GM18517 (cell line): Measurements from ENCODE around the gene HPCA.

Source experiments
- ATAC-seq: cut with Tn5 transposase; IDR thresholded peaks from one replicate; pipeline ENCODE4 v1.9.1; 2021; ENCODE audit warnings: mild to moderate bottlenecking, moderate library complexity; ENCODE audit not compliant: unreplicated experiment

The HPCA gene

GRCh38 chr1:32870615-32871363 is 15.5 kb upstream of the HPCA start, which contains the start of gene FNDC5:
Gene FNDC5, minus strand, starts transcription at chr1:32870912.
- ATAC-seq = no peak

- ATAC-seq = no peak
Measured at GRCh38 chr1:32871364-32872191, 14.7 kb upstream of the HPCA start.

- ATAC-seq = no peak
Measured at GRCh38 chr1:32872192-32872460, 14.2 kb upstream of the HPCA start.

- ATAC-seq = no peak
Measured at GRCh38 chr1:32873484-32873883, 12.8 kb upstream of the HPCA start.

- ATAC-seq = no peak
Measured at GRCh38 chr1:32874860-32875752, 11.2 kb upstream of the HPCA start.

GRCh38 chr1:32876341-32877210 is 9.7 kb upstream of the HPCA start:
- ATAC-seq = no peak

GRCh38 chr1:32877211-32878110 is 8.8 kb upstream of the HPCA start:
- no peak for ATAC-seq

- no peak for ATAC-seq
Measured at GRCh38 chr1:32878183-32878582, 8.1 kb upstream of the HPCA start.

GRCh38 chr1:32878637-32879041 is 7.7 kb upstream of the HPCA start:
- no peak for ATAC-seq

GRCh38 chr1:32881291-32881690 is 5.0 kb upstream of the HPCA start:
- no peak for ATAC-seq

- ATAC-seq = no peak
Measured at GRCh38 chr1:32881871-32882850, 4.1 kb upstream of the HPCA start.

- no peak for ATAC-seq
Measured at GRCh38 chr1:32883338-32884031, 2.8 kb upstream of the HPCA start.

- no peak for ATAC-seq
Measured at GRCh38 chr1:32884032-32884372, 2.3 kb upstream of the HPCA start.

- no peak for ATAC-seq
Measured at GRCh38 chr1:32884726-32885125, 1.6 kb upstream of the HPCA start.

GRCh38 chr1:32885676-32886003 is 651 bp upstream of the HPCA start:
- ATAC-seq = no peak

- ATAC-seq = no peak
Measured at GRCh38 chr1:32886828-32887414, 630 bp downstream of the HPCA start.

GRCh38 chr1:32887623-32888022 is 1.3 kb downstream of the HPCA start:
- no peak for ATAC-seq

- no peak for ATAC-seq
Measured at GRCh38 chr1:32888134-32888533, 1.8 kb downstream of the HPCA start.
